ENCODE results near the gene BAX.

DNA sequence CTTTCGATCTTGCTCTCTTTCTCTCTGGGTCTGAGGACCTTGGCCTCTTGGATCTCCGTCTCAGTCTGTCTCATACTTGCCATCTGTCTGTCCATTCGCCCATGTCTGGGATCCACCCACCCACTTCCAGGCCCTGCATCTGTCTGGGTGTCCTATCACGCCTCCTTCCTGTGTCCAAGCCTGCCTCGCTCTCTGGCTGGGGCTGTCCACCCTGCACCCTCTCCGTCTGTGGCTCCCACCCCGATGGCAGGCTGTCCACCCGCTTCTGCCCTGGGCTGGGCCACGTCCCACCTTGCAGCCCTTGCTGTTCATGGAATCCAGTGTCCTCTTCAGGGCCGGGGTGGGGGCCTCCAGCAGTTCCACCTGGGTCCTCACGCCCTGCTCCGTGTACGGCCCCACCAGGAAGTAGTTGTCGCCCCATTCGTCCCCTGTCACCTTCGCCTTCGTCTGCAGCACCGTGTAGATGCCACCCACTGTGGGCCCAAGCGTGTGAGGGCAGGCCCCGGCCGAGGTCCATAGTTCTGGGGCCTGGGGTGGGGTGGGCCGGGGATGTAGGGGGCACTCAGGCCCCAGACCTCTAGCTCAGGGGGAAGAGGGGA is 36.4 kb downstream of the BAX start:
- no peak for TF ChIP-seq CTCF (IDR thresholded peaks at IDR 0.05)
- no peak for TF ChIP-seq SIN3A (IDR thresholded peaks at IDR 0.05; ENCODE audit: borderline replicate concordance, low read depth, low read length)
- TF ChIP-seq MAX (IDR thresholded peaks at IDR 0.05; ENCODE audit: low read depth) = no peak
- TF ChIP-seq TAF1 (IDR thresholded peaks at IDR 0.05; ENCODE audit: borderline replicate concordance, low read depth, low read length) = no peak

Measured in SK-N-SH (cell line).